ENCODE measurements around the gene ABHD5.
A peak's percentile ranks its signal among the peaks of the same experiment; 100 is the strongest.

ABHD5 gene

GRCh38 chr3:43759297-43759782, 68.6 kb downstream of the ABHD5 start:
- peak; percentile 15 for DNase-seq

- no peak for DNase-seq
Observed at GRCh38 chr3:43759938-43760337, 69.2 kb downstream of the ABHD5 start.

- no peak for DNase-seq
Observed at GRCh38 chr3:43760938-43761337, 70.2 kb downstream of the ABHD5 start.

GRCh38 chr3:43762451-43762850, 71.7 kb downstream of the ABHD5 start:
- no peak for DNase-seq

GRCh38 chr3:43764056-43764455, 73.3 kb downstream of the ABHD5 start:
- DNase-seq: no peak

- DNase-seq: no peak
Observed at GRCh38 chr3:43764471-43764870, 73.7 kb downstream of the ABHD5 start.

GRCh38 chr3:43765521-43765971, 74.8 kb downstream of the ABHD5 start:
- DNase-seq: no peak

GRCh38 chr3:43766672-43767465, 76.1 kb downstream of the ABHD5 start:
- no peak for DNase-seq

GRCh38 chr3:43768381-43768973, 77.7 kb downstream of the ABHD5 start:
- no peak for DNase-seq

GRCh38 chr3:43769097-43769884, 78.6 kb downstream of the ABHD5 start:
- DNase-seq: peak; percentile 71

GRCh38 chr3:43769885-43770425, 79.2 kb downstream of the ABHD5 start:
- DNase-seq: peak; percentile 12

- DNase-seq: peak; percentile 24
Observed at GRCh38 chr3:43770426-43771103, 79.8 kb downstream of the ABHD5 start.

GRCh38 chr3:43771610-43772009, 80.9 kb downstream of the ABHD5 start:
- DNase-seq: no peak

- no peak for DNase-seq
Observed at GRCh38 chr3:43773273-43774094, 82.7 kb downstream of the ABHD5 start.

- no peak for DNase-seq
Observed at GRCh38 chr3:43774799-43775198, 84.1 kb downstream of the ABHD5 start.

GRCh38 chr3:43776101-43776500, 85.4 kb downstream of the ABHD5 start:
- DNase-seq: no peak

- DNase-seq: no peak
Observed at GRCh38 chr3:43779850-43780249, 89.1 kb downstream of the ABHD5 start.

GRCh38 chr3:43782541-43782940, 91.8 kb downstream of the ABHD5 start:
- DNase-seq: no peak

Data from activated CD4-positive, alpha-beta T cell treated with anti-CD3 and anti-CD28 coated beads, Interleukin-2, amount 50 U/mL, for 16 hours (primary cell).